ENCODE data around the gene CNPPD1. TPM values are rescaled to one million over a fixed set of nuclear protein-coding genes. Genes with fewer than 3 reads are reported as not detected.

The CNPPD1 gene
- total RNA-seq, 1 donor from 2014 or later = 55.3 TPM

GRCh38 chr2:219178377-219179175 lies 1.9 kb upstream of the CNPPD1 start:
- peaks cover 2% of the 10 kb centered on the region for H3K36me3 ChIP-seq (ENCODE audit: control insufficient read depth, insufficient read depth, low read length)
- no peaks in the 10 kb centered on the region for H3K27me3 ChIP-seq (ENCODE audit: control insufficient read depth, insufficient read depth, low read length)
- DNase-seq (ENCODE audit: low read depth) = no peak
- peak overlapping the region; percentile 63 for H3K4me3 ChIP-seq (ENCODE audit: low read depth, low read length)
- no peak for TF ChIP-seq CTCF (IDR thresholded peaks at IDR 0.05; ENCODE audit: insufficient read depth, low read length, poor library complexity, severe bottlenecking)

- DNase-seq (ENCODE audit: low read depth) = no peak
- no peaks in the 10 kb centered on the region for H3K36me3 ChIP-seq (ENCODE audit: control insufficient read depth, insufficient read depth, low read length)
- no peak for TF ChIP-seq CTCF (IDR thresholded peaks at IDR 0.05; ENCODE audit: insufficient read depth, low read length, poor library complexity, severe bottlenecking)
- no peaks in the 10 kb centered on the region for H3K27me3 ChIP-seq (ENCODE audit: control insufficient read depth, insufficient read depth, low read length)
- H3K4me3 ChIP-seq (ENCODE audit: low read depth, low read length) = peak within 1 kb of the TSS; percentile 63
Measured at GRCh38 chr2:219177552-219178376, 1.0 kb upstream of the CNPPD1 start, which contains the start of gene RETREG2. TSS of gene RETREG2 (plus strand) at chr2:219178275. CDS start at chr2:219178353, 78 bp downstream.

- no peak for DNase-seq (ENCODE audit: low read depth)
- TF ChIP-seq CTCF (IDR thresholded peaks at IDR 0.05; ENCODE audit: insufficient read depth, low read length, poor library complexity, severe bottlenecking) = peak; percentile 4
- Histone ChIP-seq H3K27me3 (ENCODE audit: control insufficient read depth, insufficient read depth, low read length) (no peaks in the 10 kb centered on the region), H3K4me3 (ENCODE audit: low read depth, low read length) (peak overlapping the region; percentile 63), H3K36me3 (ENCODE audit: control insufficient read depth, insufficient read depth, low read length) (no peaks in the 10 kb centered on the region)
Measured at GRCh38 chr2:219175928-219176817, 552 bp downstream of the CNPPD1 start.

GRCh38 chr2:219175486-219175885 lies 1.2 kb downstream of the CNPPD1 start:
- H3K27me3 ChIP-seq (ENCODE audit: control insufficient read depth, insufficient read depth, low read length) = no peaks in the 10 kb centered on the region
- TF ChIP-seq CTCF (IDR thresholded peaks at IDR 0.05; ENCODE audit: insufficient read depth, low read length, poor library complexity, severe bottlenecking) = no peak
- no peaks in the 10 kb centered on the region for H3K36me3 ChIP-seq (ENCODE audit: control insufficient read depth, insufficient read depth, low read length)
- DNase-seq (ENCODE audit: low read depth) = no peak
- no peak overlapping the region for H3K4me3 ChIP-seq (ENCODE audit: low read depth, low read length)

GRCh38 chr2:219174801-219175200 lies 1.9 kb downstream of the CNPPD1 start:
- no peak overlapping the region for H3K4me3 ChIP-seq (ENCODE audit: low read depth, low read length)
- H3K27me3 ChIP-seq (ENCODE audit: control insufficient read depth, insufficient read depth, low read length) = no peaks in the 10 kb centered on the region
- H3K36me3 ChIP-seq (ENCODE audit: control insufficient read depth, insufficient read depth, low read length) = no peaks in the 10 kb centered on the region
- no peak for DNase-seq (ENCODE audit: low read depth)
- TF ChIP-seq CTCF (IDR thresholded peaks at IDR 0.05; ENCODE audit: insufficient read depth, low read length, poor library complexity, severe bottlenecking) = no peak
